Panc1 (cell line): ENCODE measurements around the gene TBX1.

ENCODE experiments used
- POLR2AphosphoS5 ChIP-seq: IDR thresholded peaks from 2 replicates; pipeline ENCODE4 v1.6.1; 2012; ENCODE audit warnings: mild to moderate bottlenecking, low read depth, low read length, moderate library complexity
- SIN3A ChIP-seq: IDR thresholded peaks from 2 replicates; pipeline ENCODE4 v1.6.1; 2012; ENCODE audit warnings: low read depth, mild to moderate bottlenecking, low read length, moderate library complexity, borderline replicate concordance; ENCODE audit not compliant: insufficient read depth
- TF ChIP-seq, protein P1 (sequence below): fragments of 450-650 bp; IDR thresholded peaks from 2 replicates; pipeline ENCODE4 v1.5.1; 2017; ENCODE audit warnings: mild to moderate bottlenecking
- TF ChIP-seq, protein P2 (sequence below), 2 experiments: IDR thresholded peaks; 2 replicates each; pipeline ENCODE4 v1.6.1; 2011 to 2012; ENCODE audit warnings: low read depth in 2 of 2, control low read depth in 1 of 2, low read length in 1 of 2, mild to moderate bottlenecking in 1 of 2, moderate library complexity in 1 of 2; ENCODE audit not compliant: insufficient read depth in 1 of 2

DNA sequence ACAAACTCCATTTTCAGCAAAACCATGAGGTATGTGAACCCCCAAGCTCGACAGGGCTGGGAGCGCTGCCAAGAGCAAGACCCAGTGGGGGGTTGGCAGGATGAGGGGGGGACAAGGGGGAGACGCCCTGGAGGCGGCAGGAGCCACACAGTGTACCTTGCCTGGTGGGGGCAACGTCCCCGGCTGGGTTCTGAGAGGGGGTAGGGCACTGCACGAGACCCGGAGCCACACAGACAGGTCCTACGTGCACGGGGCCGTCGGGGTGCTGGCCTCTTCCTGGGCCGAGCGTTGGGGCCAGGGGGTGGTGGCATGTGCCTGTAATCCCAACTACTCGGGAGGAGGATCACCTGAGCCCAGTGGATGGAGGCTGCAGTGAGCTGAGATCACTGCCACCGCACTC, 28.8 kb downstream of the TBX1 start:
- TF ChIP-seq, protein P1, sequence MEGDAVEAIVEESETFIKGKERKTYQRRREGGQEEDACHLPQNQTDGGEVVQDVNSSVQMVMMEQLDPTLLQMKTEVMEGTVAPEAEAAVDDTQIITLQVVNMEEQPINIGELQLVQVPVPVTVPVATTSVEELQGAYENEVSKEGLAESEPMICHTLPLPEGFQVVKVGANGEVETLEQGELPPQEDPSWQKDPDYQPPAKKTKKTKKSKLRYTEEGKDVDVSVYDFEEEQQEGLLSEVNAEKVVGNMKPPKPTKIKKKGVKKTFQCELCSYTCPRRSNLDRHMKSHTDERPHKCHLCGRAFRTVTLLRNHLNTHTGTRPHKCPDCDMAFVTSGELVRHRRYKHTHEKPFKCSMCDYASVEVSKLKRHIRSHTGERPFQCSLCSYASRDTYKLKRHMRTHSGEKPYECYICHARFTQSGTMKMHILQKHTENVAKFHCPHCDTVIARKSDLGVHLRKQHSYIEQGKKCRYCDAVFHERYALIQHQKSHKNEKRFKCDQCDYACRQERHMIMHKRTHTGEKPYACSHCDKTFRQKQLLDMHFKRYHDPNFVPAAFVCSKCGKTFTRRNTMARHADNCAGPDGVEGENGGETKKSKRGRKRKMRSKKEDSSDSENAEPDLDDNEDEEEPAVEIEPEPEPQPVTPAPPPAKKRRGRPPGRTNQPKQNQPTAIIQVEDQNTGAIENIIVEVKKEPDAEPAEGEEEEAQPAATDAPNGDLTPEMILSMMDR, result no peak
- no peak for TF ChIP-seq POLR2AphosphoS5
- TF ChIP-seq SIN3A, result no peak
- TF ChIP-seq, protein P2, sequence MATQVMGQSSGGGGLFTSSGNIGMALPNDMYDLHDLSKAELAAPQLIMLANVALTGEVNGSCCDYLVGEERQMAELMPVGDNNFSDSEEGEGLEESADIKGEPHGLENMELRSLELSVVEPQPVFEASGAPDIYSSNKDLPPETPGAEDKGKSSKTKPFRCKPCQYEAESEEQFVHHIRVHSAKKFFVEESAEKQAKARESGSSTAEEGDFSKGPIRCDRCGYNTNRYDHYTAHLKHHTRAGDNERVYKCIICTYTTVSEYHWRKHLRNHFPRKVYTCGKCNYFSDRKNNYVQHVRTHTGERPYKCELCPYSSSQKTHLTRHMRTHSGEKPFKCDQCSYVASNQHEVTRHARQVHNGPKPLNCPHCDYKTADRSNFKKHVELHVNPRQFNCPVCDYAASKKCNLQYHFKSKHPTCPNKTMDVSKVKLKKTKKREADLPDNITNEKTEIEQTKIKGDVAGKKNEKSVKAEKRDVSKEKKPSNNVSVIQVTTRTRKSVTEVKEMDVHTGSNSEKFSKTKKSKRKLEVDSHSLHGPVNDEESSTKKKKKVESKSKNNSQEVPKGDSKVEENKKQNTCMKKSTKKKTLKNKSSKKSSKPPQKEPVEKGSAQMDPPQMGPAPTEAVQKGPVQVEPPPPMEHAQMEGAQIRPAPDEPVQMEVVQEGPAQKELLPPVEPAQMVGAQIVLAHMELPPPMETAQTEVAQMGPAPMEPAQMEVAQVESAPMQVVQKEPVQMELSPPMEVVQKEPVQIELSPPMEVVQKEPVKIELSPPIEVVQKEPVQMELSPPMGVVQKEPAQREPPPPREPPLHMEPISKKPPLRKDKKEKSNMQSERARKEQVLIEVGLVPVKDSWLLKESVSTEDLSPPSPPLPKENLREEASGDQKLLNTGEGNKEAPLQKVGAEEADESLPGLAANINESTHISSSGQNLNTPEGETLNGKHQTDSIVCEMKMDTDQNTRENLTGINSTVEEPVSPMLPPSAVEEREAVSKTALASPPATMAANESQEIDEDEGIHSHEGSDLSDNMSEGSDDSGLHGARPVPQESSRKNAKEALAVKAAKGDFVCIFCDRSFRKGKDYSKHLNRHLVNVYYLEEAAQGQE (IDR thresholded peaks at IDR 0.05; ENCODE audit: insufficient read depth in 1 of 2, low read depth in 2 of 2, low read length in 1 of 2), result no peak
